ENCODE data around the gene CALML6.
A peak's percentile ranks its signal among the peaks of the same experiment; 100 is the strongest.

CALML6 gene

GRCh38 chr1:1891349-1892078 lies 23.5 kb upstream of the CALML6 start:
- FAIRE-seq = peak; percentile 56
- DNase-seq (ENCODE audit: extremely low spot score, insufficient read length, low read depth) = peak; percentile 36

GRCh38 chr1:1892079-1892762 lies 22.8 kb upstream of the CALML6 start:
- no peak for FAIRE-seq

GRCh38 chr1:1892763-1893120 lies 22.3 kb upstream of the CALML6 start:
- no peak for FAIRE-seq
- DNase-seq (ENCODE audit: extremely low spot score, insufficient read length, low read depth) = no peak

More at GRCh38 chr1:1892079-1892762, 22.8 kb upstream of the CALML6 start:
- DNase-seq (ENCODE audit: extremely low spot score, insufficient read length, low read depth) = no peak

GRCh38 chr1:1893291-1893985 lies 21.6 kb upstream of the CALML6 start:
- no peak for FAIRE-seq
- no peak for DNase-seq (ENCODE audit: extremely low spot score, insufficient read length, low read depth)

- FAIRE-seq (no peak), DNase-seq (ENCODE audit: extremely low spot score, insufficient read length, low read depth) (no peak)
These were observed 21.1 kb upstream of the CALML6 start for GRCh38 chr1:1893997-1894353.

- FAIRE-seq (no peak), DNase-seq (ENCODE audit: extremely low spot score, insufficient read length, low read depth) (no peak)
These were observed 20.6 kb upstream of the CALML6 start for GRCh38 chr1:1894354-1895059.

GRCh38 chr1:1895060-1895418 lies 20.0 kb upstream of the CALML6 start:
- DNase-seq (ENCODE audit: extremely low spot score, insufficient read length, low read depth) (no peak), FAIRE-seq (no peak)

- no peak for DNase-seq (ENCODE audit: extremely low spot score, insufficient read length, low read depth)
- FAIRE-seq = no peak
These were observed 19.4 kb upstream of the CALML6 start for GRCh38 chr1:1895456-1896336.

- no peak for FAIRE-seq
- DNase-seq (ENCODE audit: extremely low spot score, insufficient read length, low read depth) = no peak
These were observed 16.7 kb upstream of the CALML6 start for GRCh38 chr1:1898246-1898933.

GRCh38 chr1:1899266-1899966 lies 15.6 kb upstream of the CALML6 start:
- no peak for FAIRE-seq
- no peak for DNase-seq (ENCODE audit: extremely low spot score, insufficient read length, low read depth)

GRCh38 chr1:1899967-1900327 lies 15.1 kb upstream of the CALML6 start:
- FAIRE-seq (no peak), DNase-seq (ENCODE audit: extremely low spot score, insufficient read length, low read depth) (no peak)

GRCh38 chr1:1900883-1901640 lies 14.0 kb upstream of the CALML6 start:
- FAIRE-seq (no peak), DNase-seq (ENCODE audit: extremely low spot score, insufficient read length, low read depth) (no peak)

GRCh38 chr1:1901641-1902294 lies 13.3 kb upstream of the CALML6 start:
- DNase-seq (ENCODE audit: extremely low spot score, insufficient read length, low read depth) (no peak), FAIRE-seq (no peak)

- FAIRE-seq (no peak), DNase-seq (ENCODE audit: extremely low spot score, insufficient read length, low read depth) (no peak)
These were observed 11.8 kb upstream of the CALML6 start for GRCh38 chr1:1903224-1903623.

- FAIRE-seq (peak; percentile 92), DNase-seq (ENCODE audit: extremely low spot score, insufficient read length, low read depth) (peak; percentile 51)
These were observed 8.6 kb upstream of the CALML6 start for GRCh38 chr1:1906185-1907097.

- DNase-seq (ENCODE audit: extremely low spot score, insufficient read length, low read depth) (no peak), FAIRE-seq (no peak)
These were observed 7.8 kb upstream of the CALML6 start for GRCh38 chr1:1907098-1907736.

Data from GM18507 (cell line).